Measurements from ENCODE around the gene RNF181.

RNF181 gene

GRCh38 chr2:85619617-85620016, 24.1 kb downstream of the RNF181 start:
- no peak for DNase-seq

DNA sequence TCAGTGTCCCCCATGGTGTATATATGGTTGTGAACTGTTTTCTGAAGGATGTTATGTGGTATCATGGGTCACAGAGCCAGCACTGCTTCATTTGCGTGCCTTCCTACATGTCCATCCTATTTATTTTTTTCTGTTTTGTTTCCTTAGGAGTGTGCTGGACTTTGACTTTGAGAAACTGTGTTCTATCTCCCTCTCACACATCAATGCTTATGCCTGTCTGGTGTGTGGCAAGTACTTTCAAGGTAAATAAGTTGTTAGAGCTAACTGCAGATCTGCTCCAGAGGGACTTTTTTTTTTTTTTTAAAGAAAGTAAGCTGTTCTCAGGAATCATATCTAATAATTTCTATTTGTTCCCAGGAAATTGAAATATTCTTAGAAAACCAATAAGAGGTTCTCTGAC, 25.8 kb downstream of the RNF181 start:
- no peak for DNase-seq

GRCh38 chr2:85623991-85624390, 28.4 kb downstream of the RNF181 start:
- no peak for DNase-seq

DNA sequence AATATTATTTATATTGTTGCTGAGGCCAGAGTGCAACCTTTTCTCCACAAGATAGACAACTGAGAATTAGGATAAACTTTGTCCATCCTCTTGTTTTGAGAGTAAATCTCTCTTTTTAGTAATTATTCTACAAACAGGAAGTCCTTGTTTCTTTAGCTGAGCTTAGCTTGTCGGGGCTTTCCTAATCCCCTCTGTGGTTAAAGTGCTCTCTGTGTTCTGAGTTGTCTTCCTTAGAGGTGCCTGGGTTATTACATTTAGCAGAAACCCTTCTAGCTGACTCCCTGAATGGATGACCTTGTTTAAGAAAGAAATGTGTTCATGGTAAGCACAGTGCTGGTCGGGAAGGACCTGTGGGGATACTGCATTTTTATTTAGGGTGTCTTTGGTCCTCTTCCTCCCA, 33.1 kb downstream of the RNF181 start:
- DNase-seq = no peak

- DNase-seq = no peak
Measured at GRCh38 chr2:85631316-85631715, 35.8 kb downstream of the RNF181 start.

DNA sequence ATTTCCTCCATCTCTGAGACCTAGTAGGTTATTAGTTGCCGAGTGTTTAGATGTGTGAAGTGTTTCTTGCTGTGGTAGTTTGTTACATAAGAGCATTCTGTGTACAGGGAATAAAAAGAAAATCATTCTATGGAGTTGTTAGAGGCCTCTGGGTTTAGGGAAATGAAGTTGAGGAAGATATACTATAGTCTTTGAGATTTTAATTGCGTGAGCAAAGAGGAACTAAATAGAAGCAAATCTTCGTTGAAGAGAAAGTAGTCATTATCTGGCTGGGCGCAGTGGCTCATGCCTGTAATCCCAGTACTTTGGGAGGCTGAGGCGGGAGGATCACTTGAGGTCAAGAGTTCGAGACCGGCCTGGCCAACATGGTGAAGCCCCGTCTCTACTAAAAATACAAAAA, 39.5 kb downstream of the RNF181 start:
- no peak for DNase-seq

GRCh38 chr2:85635636-85636035, 40.1 kb downstream of the RNF181 start:
- DNase-seq = no peak

DNA sequence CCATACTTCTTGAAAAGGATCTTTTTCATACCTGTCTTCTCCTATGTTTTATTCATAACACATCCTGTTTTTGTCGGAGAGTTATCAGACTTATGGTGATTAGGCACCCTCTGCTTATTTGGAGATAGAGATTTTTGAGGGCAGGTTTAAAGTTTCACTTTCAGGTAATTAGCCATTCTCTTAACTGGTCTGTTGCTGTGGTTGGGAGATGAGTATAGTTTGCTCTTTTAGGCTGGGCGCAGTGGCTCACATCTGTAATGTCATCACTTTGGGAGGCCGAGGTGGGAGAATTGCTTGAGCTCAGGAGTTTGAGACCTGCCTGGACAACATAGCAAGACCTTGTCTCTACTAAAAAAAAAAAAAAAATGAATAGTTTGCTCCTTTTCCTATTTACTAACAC, 47.2 kb downstream of the RNF181 start:
- DNase-seq = no peak

DNA sequence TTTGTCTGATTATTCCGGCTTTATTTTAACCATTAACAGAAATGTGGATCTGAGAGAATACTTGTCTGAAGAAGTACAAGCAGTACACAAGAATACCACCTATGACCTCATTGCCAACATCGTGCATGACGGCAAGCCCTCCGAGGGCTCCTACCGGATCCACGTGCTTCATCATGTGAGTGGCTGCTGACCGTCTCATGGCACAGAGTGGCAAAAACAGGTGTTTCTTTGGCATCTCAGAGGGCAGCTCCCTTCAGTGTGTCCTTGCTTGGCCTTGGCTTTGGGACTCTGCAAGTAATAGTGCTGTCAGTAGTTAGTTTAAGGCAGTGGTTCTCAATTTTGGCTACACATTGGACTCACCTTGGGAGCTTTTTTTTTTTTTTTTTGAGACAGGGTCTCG, 49.4 kb downstream of the RNF181 start:
- DNase-seq = no peak

GRCh38 chr2:85646166-85646565, 50.6 kb downstream of the RNF181 start:
- no peak for DNase-seq

Measured in activated CD4-positive, CD25-positive, alpha-beta regulatory T cell treated with anti-CD3 and anti-CD28 coated beads, Interleukin-2, amount 50 U/mL, for 72 hours (primary cell).